ENCODE measurements around the gene KISS1R. TPM values are rescaled to one million over a fixed set of nuclear protein-coding genes. Genes with fewer than 3 reads are reported as not detected.
"Not testable (repeated sequence)": the region's sequence is repeated elsewhere in the genome, so short reads cannot be mapped to it uniquely, and the experiment has no call there.

KISS1R gene
- polyA plus RNA-seq, 4 donors = 0.25 to 0.55 TPM; not detected in 2

- DNase-seq (no peak), FAIRE-seq (no peak)
- WGBS, 3 donors = 97 to 98% (median 97%) methylated on average over 56 to 64 of the region's 64 CpGs
- peaks cover 5 to 98% (median 17%) of the 10 kb centered on the region in 3 donors for H3K36me3 ChIP-seq (ENCODE audit: control insufficient read depth in 3 of 3, insufficient read depth in 2 of 3, low read depth in 1 of 3, low read length in 3 of 3)
- no peak overlapping the region for H3K27ac ChIP-seq (ENCODE audit: low read depth in 1 of 3, low read length in 2 of 3)
- H3K4me1 ChIP-seq (ENCODE audit: control insufficient read depth in 3 of 3, insufficient read depth in 2 of 3, low read depth in 1 of 3, low read length in 2 of 3) = no peaks in the 10 kb centered on the region
- no peaks in the 10 kb centered on the region for H3K27me3 ChIP-seq (ENCODE audit: control insufficient read depth in 3 of 3, insufficient read depth in 3 of 3, low read length in 3 of 3)
- no peaks in the 10 kb centered on the region for H3K9me3 ChIP-seq (ENCODE audit: control insufficient read depth in 2 of 2, insufficient read depth in 1 of 2, low read depth in 1 of 2, low read length in 1 of 2)
- H3K4me3 ChIP-seq (ENCODE audit: low read depth in 1 of 3, low read length in 3 of 3) = no peak overlapping the region
Observed at GRCh38 chr19:885536-886224, 31.5 kb upstream of the KISS1R start.

DNA sequence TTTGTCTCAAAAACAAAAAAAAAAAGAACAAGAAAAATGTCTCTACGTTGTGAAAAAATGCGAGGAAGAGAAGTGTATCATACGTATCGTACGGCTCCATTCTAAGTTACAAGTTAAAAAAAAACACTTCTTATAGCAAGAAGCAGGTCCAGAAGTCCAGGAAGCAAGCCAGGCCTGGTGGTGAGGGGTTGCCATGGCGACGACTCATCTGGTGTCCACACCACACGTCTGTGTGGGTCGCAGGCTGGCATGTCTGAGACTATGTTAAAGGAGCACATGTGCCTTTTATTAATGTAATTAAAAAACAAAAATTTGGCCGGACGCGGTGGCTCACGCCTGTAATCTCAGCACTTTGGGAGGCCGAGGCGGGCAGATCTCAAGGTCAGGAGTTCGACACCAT lies 30.1 kb upstream of the KISS1R start:
- Histone ChIP-seq H3K36me3 (ENCODE audit: control insufficient read depth in 3 of 3, insufficient read depth in 2 of 3, low read depth in 1 of 3, low read length in 3 of 3) (peaks cover 3 to 91% (median 9%) of the 10 kb centered on the region in 3 donors), H3K27ac (ENCODE audit: low read depth in 1 of 3, low read length in 2 of 3) (no peak overlapping the region), H3K9me3 (ENCODE audit: control insufficient read depth in 2 of 2, insufficient read depth in 1 of 2, low read depth in 1 of 2, low read length in 1 of 2) (no peaks in the 10 kb centered on the region), H3K4me1 (ENCODE audit: control insufficient read depth in 3 of 3, insufficient read depth in 2 of 3, low read depth in 1 of 3, low read length in 2 of 3) (peaks cover 0 to 9% (median 4%) of the 10 kb centered on the region in 3 donors), H3K27me3 (ENCODE audit: control insufficient read depth in 3 of 3, insufficient read depth in 3 of 3, low read length in 3 of 3) (no peaks in the 10 kb centered on the region), H3K4me3 (ENCODE audit: low read depth in 1 of 3, low read length in 3 of 3) (no peak overlapping the region)
- WGBS, 3 donors = 85 to 91% (median 89%) methylated on average over 16 of the region's 16 CpGs
- no peak for FAIRE-seq
- no peak for DNase-seq

GRCh38 chr19:887599-887998 lies 29.5 kb upstream of the KISS1R start:
- Histone ChIP-seq H3K9me3 (ENCODE audit: control insufficient read depth in 2 of 2, insufficient read depth in 1 of 2, low read depth in 1 of 2, low read length in 1 of 2) (no peaks in the 10 kb centered on the region), H3K27me3 (ENCODE audit: control insufficient read depth in 3 of 3, insufficient read depth in 3 of 3, low read length in 3 of 3) (no peaks in the 10 kb centered on the region), H3K36me3 (ENCODE audit: control insufficient read depth in 3 of 3, insufficient read depth in 2 of 3, low read depth in 1 of 3, low read length in 3 of 3) (peaks cover 3 to 86% (median 9%) of the 10 kb centered on the region in 3 donors), H3K4me3 (ENCODE audit: low read depth in 1 of 3, low read length in 3 of 3) (no peak overlapping the region), H3K4me1 (ENCODE audit: control insufficient read depth in 3 of 3, insufficient read depth in 2 of 3, low read depth in 1 of 3, low read length in 2 of 3) (peaks cover 0 to 12% (median 5%) of the 10 kb centered on the region in 3 donors), H3K27ac (ENCODE audit: low read depth in 1 of 3, low read length in 2 of 3) (no peak overlapping the region)
- FAIRE-seq (no peak), DNase-seq (no peak)
- 95 to 97% (median 95%) methylated on average over 10 of the region's 10 CpGs for WGBS, 3 donors

DNA sequence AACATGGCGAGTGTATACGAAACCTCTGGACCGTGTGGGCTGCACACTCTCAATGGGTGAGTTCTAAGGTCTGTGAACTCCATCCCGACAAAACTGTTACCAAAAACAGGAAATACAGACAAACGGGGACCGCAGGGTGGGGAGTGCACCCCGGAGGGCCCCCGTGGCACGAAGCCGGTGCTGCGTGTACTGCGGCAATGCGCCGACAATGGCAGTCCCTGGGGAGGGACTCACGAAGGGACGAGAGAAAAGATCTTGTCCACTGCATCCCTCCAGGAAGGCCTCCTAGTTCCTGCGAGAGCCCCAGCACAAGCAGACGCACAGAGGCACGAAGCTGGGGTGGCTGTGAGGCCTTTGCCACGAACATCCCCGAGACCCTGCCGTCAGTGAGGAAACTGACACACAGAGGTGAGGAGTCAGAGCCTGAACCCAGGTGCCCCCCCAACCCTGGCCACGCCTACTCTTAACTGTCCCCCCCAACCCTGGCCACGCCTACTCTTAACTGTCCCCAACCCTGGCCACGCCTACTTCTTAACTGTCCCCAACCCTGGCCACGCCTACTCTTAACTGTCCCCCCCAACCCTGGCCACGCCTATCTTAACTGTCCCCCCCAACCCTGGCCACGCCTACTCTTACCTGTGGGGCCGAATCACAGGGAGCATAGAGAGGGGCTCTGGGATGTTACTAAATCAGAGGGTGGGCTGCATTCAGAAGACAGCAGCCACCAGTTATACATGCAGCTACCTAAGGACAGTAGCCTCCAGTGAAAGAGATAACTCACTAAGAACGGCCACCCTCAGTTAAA lies 28.4 kb upstream of the KISS1R start:
- Histone ChIP-seq H3K27me3 (ENCODE audit: control insufficient read depth in 3 of 3, insufficient read depth in 3 of 3, low read length in 3 of 3) (no peaks in the 10 kb centered on the region), H3K9me3 (ENCODE audit: control insufficient read depth in 2 of 2, insufficient read depth in 1 of 2, low read depth in 1 of 2, low read length in 1 of 2) (no peaks in the 10 kb centered on the region), H3K36me3 (ENCODE audit: control insufficient read depth in 3 of 3, insufficient read depth in 2 of 3, low read depth in 1 of 3, low read length in 3 of 3) (peaks cover 3 to 74% (median 9%) of the 10 kb centered on the region in 3 donors), H3K4me3 (ENCODE audit: low read depth in 1 of 3, low read length in 3 of 3) (no peak overlapping the region), H3K27ac (ENCODE audit: low read depth in 1 of 3, low read length in 2 of 3) (no peak overlapping the region), H3K4me1 (ENCODE audit: control insufficient read depth in 3 of 3, insufficient read depth in 2 of 3, low read depth in 1 of 3, low read length in 2 of 3) (peaks cover 0 to 14% (median 5%) of the 10 kb centered on the region in 3 donors)
- DNase-seq (no peak), FAIRE-seq (no peak)
- WGBS, 3 donors = 90 to 91% (median 90%) methylated on average over 27 to 30 of the region's 30 CpGs

DNA sequence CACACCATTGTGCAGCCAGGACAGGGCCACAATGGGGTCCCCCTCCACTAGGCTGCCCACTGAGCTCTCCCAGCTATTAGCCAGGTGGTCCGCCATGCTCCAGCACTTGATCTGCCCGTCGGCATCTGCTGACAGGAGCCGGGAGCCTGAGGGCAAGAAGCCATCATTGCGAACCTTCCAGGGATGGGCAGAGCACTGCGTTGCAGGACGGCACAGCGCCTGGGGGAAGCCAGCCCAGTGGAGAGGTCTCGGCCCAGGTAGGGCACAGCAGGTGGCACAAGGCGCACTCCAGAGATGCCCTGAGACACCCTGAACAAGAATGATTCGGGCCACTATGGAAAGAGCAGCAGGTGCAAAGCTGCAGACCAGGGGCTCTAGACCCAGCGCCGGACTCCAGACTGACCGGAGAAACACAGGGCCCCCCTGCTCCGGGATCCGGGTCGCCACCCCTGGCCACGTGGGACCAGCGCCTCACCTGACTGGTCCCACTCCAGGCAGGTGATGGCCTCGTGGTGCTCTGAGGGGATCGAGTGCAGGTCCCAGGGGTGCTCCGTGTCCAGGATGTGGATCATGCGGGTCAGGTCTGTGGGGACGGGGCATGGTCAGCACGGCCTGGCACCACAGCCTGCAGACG lies 27.4 kb upstream of the KISS1R start:
- Histone ChIP-seq H3K4me3 (ENCODE audit: low read depth in 1 of 3, low read length in 3 of 3) (no peak overlapping the region), H3K27me3 (ENCODE audit: control insufficient read depth in 3 of 3, insufficient read depth in 3 of 3, low read length in 3 of 3) (no peaks in the 10 kb centered on the region), H3K4me1 (ENCODE audit: control insufficient read depth in 3 of 3, insufficient read depth in 2 of 3, low read depth in 1 of 3, low read length in 2 of 3) (peaks cover 0 to 14% (median 5%) of the 10 kb centered on the region in 3 donors), H3K27ac (ENCODE audit: low read depth in 1 of 3, low read length in 2 of 3) (no peak overlapping the region), H3K36me3 (ENCODE audit: control insufficient read depth in 3 of 3, insufficient read depth in 2 of 3, low read depth in 1 of 3, low read length in 3 of 3) (peaks cover 2 to 64% (median 9%) of the 10 kb centered on the region in 3 donors), H3K9me3 (ENCODE audit: control insufficient read depth in 2 of 2, insufficient read depth in 1 of 2, low read depth in 1 of 2, low read length in 1 of 2) (no peaks in the 10 kb centered on the region)
- WGBS, 3 donors = 94 to 96% (median 94%) methylated on average over 23 to 26 of the region's 26 CpGs
- DNase-seq (no peak), FAIRE-seq (no peak)

GRCh38 chr19:890831-891230 lies 26.3 kb upstream of the KISS1R start:
- DNase-seq = no peak
- Histone ChIP-seq H3K27me3 (ENCODE audit: control insufficient read depth in 3 of 3, insufficient read depth in 3 of 3, low read length in 3 of 3) (no peaks in the 10 kb centered on the region), H3K4me1 (ENCODE audit: control insufficient read depth in 3 of 3, insufficient read depth in 2 of 3, low read depth in 1 of 3, low read length in 2 of 3) (peaks cover 0 to 14% (median 5%) of the 10 kb centered on the region in 3 donors), H3K27ac (ENCODE audit: low read depth in 1 of 3, low read length in 2 of 3) (no peak overlapping the region), H3K9me3 (ENCODE audit: control insufficient read depth in 2 of 2, insufficient read depth in 1 of 2, low read depth in 1 of 2, low read length in 1 of 2) (no peaks in the 10 kb centered on the region), H3K36me3 (ENCODE audit: control insufficient read depth in 3 of 3, insufficient read depth in 2 of 3, low read depth in 1 of 3, low read length in 3 of 3) (peaks cover 0 to 54% (median 6%) of the 10 kb centered on the region in 3 donors), H3K4me3 (ENCODE audit: low read depth in 1 of 3, low read length in 3 of 3) (no peak overlapping the region)
- no peak for FAIRE-seq
- 84 to 91% (median 89%) methylated on average over 17 to 18 of the region's 18 CpGs for WGBS, 3 donors

- H3K27me3 ChIP-seq (ENCODE audit: control insufficient read depth in 3 of 3, insufficient read depth in 3 of 3, low read length in 3 of 3); H3K9me3 ChIP-seq (ENCODE audit: control insufficient read depth in 2 of 2, insufficient read depth in 1 of 2, low read depth in 1 of 2, low read length in 1 of 2); FAIRE-seq: not testable (repeated sequence)
- Histone ChIP-seq H3K4me3 (ENCODE audit: low read depth in 1 of 3, low read length in 3 of 3) (peak overlapping the region in 2 of 3 donors; percentile 87 to 95), H3K27ac (ENCODE audit: low read depth in 1 of 3, low read length in 2 of 3) (peak overlapping the region; percentile 79 to 90 (median 80)), H3K4me1 (ENCODE audit: control insufficient read depth in 3 of 3, insufficient read depth in 2 of 3, low read depth in 1 of 3, low read length in 2 of 3) (peaks cover 0 to 14% (median 5%) of the 10 kb centered on the region in 3 donors), H3K36me3 (ENCODE audit: control insufficient read depth in 3 of 3, insufficient read depth in 2 of 3, low read depth in 1 of 3, low read length in 3 of 3) (peaks cover 0 to 54% (median 6%) of the 10 kb centered on the region in 3 donors)
- WGBS, 3 donors = 17 to 43% (median 26%) methylated on average over 34 to 50 of the region's 50 CpGs
- peak; percentile 56 to 78 for DNase-seq
Observed at GRCh38 chr19:891421-892200, 25.5 kb upstream of the KISS1R start.
